GM19238 (cell line): ENCODE results near the gene EPAS1.

ENCODE experiments used
- DNase-seq: peaks from one replicate; pipeline ENCODE4 v3.0.0; 2011; ENCODE audit warnings: low spot score; ENCODE audit not compliant: insufficient read length

Gene EPAS1

DNA sequence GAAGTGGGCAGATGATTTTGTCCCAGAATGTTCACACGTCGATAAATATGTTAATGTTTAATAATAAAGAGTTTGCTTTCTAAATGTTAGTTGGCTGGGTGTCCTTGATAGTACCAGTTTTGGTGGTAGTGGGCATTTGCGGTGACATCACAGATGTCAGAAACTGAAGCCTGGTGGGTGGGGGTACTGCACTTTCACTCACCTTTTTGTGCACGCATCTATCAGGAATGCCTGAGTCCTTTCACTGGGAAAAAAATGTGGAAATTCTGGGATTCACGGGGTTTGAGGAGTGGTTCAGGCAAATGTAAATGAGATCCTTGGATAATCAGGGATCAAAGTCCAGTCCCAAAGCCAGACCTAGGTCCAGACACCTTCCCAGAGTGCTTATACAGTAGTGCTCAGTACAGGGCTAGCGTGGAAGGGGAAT lies 3.2 kb downstream of the EPAS1 start:
- DNase-seq: no peak

DNA sequence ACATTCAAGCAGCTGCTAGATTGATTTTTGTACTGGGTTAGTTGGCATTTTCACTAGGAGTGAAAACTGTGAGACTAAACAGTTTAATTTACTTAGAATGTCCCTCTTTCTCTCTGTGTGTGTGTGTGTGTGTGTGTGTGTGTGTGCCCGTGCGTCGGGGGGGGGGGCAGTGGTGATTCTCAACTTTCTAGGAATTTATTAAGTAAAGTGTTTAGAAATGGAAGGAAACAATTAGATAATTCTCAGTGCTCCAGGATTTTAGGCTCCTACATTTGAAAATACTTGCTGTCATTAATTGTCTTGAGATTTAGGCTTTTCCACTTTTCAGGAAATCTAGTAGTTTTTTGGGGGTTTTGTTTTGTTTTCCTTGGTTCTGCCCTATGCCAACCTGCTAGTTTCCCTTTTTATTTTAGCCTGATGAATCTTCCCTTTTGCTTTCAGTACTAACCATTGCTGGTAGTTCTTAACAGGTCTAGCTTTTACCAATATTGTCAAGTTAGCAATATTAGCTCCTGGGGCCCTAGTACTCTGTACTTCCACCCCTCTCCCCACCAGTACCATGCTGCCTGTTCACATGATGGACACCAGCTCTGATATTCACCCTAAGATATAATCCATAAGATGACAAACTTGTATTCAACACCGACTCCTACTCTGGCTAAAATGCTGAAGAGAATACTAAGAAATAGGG lies 4.9 kb downstream of the EPAS1 start:
- DNase-seq: no peak

DNA sequence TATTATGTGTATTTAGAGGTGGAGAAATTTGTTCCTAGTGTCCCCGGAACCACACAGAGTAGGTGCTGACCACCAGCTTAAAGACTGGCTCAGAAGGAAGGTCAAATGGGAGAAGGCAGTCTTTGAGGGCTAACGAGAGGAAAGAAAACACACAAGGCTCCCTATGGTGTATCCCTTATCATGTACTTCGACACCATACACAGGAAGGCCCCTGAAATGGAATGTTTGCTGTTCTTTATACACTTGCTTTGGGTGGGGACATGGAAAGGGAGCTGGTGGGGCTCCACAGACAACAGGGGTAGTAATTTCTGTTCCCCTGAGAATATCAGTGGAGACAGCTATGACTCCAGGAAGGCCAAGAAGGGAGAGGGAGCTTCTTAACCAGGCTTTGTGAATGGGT lies 6.0 kb downstream of the EPAS1 start:
- DNase-seq: no peak

DNA sequence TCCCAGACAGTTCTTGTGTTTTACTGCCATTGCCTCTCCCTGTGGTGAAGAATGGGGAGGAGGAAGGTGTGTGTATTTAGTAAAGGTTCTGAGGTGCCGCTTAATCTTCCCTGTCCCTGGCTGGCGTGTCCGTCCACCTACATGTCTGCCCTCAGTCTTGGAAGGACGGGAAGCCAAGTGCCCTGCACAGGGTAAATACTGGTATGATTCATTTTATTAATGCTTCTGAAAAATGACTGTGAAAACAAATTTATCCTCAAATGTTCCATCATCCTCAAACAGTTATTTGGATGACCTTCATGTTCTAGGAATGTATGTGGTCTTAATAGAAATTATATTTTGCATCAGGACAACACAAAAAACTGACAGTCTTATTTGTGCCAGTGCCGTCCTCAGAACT lies 6.6 kb downstream of the EPAS1 start:
- no peak for DNase-seq

DNA sequence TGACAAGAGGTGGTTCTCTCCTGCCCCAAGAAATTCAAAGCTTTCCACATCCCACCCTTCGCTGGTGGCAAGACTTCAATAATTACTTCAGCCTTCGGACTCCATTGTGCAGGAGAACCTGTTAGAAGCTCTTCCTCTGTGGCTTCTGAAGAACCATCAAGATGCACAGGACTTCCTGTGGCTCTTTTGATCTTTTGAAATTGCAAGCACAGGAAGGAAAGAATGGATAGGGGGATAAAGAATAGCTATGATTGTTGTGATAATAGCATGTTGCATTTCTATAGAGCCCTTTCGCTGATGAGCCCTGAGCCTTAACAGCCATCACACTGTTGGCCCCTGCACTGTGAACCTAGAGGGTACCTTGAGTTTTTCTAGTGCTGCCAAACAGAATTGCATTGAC lies 7.4 kb downstream of the EPAS1 start:
- no peak for DNase-seq

- no peak for DNase-seq
Measured at GRCh38 chr2:46305187-46305586, 8.0 kb downstream of the EPAS1 start.

- DNase-seq: no peak
Measured at GRCh38 chr2:46305767-46306166, 8.6 kb downstream of the EPAS1 start.

- no peak for DNase-seq
Measured at GRCh38 chr2:46306330-46306751, 9.1 kb downstream of the EPAS1 start.

DNA sequence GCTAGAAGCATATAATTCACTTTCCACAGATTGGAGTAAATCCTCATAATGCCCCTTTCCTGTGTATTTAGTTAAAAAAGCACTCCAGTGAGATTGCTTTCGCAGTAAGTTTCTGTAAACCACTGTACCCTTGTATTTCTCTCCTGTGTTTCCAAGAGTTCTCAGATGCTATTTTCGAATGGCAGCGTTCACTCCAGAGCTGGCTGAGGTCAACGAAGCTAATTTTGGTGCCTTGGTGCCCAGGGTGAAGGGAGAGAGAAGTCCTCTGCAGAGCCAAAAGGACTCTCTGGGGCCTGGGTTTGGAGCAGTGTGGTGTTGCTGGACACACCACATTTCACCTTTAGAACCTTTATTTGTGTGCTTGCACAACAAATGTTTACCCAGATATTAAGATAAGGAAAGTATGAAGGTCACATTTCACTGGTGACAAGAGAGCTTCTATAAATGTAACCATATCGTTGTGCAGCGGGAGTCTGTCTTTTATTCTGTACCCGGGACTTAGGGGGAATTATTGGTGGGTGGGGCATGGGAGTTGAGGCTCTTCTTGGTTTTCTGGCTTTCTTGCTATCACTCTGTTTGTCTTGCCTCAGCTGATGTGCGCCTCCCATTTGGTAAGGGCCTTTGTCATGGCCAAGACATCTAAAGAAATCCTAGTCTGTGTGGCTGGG lies 9.9 kb downstream of the EPAS1 start:
- DNase-seq: no peak

DNA sequence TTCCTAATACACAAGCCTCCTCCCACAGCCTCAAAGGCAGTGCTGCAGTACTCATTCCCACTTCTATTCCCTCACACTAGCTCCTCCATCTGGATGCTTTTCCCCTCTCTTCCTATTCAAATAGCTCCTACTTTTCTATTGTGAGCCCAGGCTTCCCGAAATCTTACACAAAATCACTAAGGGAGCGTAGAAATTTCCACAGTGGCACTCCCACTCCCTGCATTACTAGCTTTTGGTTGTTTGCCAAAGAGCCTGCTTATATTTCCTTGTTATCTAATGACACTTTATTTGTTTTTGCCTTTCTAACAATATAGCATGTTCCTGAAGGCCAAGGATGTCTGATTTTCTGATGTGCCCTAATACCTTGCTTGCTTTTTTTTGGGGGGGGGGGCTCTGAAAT lies 10.9 kb downstream of the EPAS1 start:
- DNase-seq: no peak

DNA sequence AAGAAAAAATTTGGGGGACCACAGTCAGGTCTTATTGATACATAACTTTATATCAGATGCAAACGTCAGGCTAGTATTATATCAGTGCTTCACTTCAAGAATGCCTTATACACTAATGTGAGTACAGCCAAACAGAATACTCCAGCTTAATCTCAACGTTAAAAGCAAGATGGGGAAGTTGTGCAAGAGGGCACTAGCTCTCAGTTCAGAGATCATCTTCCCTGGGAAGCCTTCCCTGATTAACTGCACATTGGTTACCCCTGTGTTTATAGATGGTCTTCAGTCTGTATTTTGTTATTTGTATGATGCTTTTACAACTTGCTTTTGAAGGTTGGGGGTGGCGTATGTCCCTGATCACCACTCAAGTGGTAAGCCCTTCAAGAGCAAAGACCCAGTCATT lies 11.4 kb downstream of the EPAS1 start:
- DNase-seq: no peak

DNA sequence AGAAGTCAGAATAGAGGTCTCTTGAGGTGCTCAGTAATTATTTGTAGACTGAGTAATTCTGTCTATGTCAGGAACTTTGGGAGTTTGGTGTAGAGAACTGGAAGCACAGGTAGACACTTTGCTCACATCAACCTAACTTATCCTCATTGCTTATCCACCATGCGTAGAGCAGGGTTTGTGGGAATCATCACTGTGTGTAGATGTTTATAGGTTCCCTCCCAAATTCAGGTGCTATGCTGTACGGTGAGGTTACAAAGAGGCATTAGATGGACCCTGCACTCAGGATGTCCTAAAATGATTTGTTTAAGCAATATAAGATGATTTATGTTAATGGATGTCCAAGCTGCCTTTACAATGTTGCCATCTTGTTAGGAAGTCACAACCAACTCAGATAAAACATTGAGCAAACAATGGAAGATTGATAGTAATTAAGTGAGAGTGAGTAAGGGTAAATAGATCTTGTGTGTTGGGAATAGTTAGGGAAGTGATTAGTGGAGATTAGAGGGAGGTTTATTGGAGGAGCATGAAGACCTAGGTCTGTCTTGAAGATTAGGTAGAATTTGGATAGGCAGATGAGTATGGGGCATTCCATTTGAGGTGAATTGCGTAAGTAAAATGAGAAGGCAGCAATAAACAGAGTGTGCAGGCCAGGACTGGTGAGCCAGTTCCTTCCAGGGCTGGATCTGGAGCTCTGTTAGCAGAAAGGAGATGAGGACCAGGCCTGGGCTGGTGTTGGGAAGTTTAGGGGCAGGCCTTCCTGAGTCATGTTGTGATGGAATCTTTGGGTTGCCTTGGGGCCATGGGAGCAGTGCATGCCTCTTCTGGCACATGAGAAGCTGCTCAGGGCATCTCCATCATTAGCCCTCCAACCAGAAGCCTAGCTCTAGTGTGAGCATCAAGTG lies 12.1 kb downstream of the EPAS1 start:
- no peak for DNase-seq

DNA sequence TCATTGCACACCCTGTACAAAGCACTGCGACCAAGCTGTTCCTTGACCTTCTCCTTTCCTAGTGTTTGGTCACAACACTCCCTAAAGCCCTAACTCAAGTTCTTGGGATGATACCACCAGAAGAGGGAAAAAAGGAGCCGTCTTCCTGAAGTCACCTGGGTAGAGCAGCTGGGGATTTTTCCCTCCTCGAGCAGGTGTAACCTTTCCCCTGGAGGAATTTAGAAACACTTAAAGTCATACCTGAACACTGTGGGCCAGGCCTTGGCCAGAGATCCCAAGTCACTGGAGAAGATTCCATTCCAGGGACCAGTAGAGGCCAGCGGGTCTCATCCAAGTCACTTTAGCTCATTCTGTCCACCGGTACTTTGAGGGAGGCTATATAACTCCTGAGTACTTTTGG lies 13.2 kb downstream of the EPAS1 start:
- no peak for DNase-seq

DNA sequence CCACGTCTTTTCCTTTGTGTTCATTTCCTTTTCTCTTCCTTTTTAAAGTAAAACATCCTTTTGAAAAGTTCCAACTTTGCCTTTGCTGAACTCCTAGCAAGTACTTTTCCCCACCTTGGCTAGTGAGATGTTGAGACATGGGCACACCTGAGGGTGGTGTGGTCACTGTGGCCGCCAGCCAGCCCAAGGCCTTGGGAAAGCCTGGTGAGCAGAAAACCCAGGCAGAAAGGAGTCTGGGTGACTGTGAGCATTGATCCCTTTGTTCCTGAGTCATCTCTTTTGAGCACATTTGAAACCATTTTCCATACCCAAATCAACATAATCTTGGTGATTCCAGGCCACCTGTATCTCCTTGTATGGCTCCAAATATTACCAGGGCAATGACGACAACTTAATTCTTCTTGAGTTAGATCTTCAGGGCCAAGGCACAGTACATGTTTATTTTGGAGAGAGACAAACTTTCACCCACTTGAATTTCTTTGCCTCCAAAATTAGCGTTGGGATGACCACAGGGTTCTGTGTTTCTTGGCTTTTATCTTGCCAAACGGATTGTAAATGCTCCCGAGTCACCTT lies 14.5 kb downstream of the EPAS1 start:
- DNase-seq: no peak

GRCh38 chr2:46313063-46313462 lies 15.9 kb downstream of the EPAS1 start:
- DNase-seq: no peak

DNA sequence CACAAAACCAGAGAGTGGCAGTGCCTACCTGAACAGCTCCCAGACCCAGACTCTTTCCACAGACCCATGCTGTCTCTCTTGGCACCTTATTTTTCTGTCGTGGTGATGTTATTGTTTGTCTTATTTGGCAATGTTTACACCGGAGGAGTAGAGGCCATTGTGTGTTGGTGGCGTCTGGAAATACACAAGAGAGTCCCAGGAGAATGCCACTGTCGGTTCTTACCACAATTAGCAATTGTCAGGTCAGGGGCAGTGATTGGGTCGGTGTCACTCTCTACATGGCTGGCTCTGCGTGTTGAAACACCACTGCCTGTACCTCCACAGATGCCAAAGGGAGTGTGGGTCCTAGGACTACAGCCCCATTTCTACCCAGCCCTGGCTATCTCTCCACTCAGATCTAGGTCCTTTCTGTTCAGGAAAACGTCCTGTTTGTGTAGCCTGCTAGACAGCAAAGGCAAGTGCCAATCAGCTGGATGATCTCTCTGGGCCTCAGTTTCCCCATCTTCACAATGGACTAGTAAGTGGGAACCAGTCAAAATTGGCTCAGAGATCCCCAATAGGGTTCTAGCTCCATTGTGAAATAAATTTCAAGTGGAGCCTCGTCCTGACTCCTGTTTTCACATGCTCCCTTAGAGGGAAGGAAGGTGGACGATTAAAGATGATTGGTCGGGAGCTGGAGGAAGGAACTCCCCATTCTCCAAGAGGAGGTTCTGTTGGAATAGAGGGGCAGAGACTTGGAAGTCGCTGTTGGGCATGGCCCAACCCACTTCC lies 17.0 kb downstream of the EPAS1 start:
- DNase-seq: no peak

DNA sequence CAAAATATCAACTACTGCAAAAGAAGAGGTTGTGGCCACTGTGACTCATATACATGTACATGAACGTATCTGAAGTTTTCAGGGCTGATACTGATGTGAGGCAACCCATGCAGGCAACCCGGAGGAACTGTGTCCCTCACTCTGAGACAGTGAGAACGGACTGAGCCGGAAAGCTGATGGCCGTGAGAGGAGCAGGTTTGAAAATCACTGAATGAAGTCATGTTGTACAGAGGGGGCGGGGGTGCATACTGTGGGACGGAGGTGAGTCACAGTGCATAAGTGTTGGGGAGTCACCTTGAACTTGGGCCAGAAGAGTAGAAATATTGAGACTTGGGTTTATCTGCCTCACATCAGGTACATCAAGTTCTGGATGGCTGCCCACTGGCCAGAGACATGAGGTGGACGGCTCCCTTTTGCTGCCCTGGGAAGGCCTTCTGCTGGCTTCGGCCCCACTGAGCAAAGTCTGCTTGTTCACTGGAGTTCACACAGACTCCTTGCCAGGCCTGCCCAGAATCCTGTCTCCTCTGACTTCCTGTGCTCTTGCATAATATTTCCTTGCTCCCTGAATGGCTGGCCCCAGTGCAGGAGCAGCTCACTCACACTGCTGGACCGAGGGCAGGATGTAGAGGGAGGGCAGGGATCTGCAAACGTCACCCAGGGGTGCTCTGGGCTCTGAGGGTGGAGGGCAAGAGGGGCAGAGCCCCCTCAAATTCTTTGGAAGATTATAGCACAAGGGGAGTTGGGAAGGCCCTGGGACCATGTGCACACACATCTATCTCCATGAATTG lies 18.1 kb downstream of the EPAS1 start:
- no peak for DNase-seq

DNA sequence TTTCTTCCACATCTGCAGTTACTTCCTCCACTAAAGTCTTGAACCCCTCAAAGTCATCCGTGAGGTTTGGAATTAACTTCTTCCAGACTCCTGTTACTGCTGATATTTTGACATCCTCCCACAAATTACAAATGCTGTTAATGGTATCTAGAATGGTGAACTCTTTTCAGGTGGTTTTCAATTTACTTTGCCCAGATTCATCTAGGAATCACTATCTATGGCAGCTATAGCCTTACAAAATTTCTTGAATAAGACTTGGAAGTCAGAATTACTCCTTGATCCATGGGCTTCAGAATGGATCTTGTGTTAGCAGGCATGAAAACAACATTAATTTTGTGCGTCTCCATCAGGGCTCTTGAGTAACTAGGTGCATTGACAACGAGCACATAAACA lies 19.9 kb downstream of the EPAS1 start:
- DNase-seq: no peak

DNA sequence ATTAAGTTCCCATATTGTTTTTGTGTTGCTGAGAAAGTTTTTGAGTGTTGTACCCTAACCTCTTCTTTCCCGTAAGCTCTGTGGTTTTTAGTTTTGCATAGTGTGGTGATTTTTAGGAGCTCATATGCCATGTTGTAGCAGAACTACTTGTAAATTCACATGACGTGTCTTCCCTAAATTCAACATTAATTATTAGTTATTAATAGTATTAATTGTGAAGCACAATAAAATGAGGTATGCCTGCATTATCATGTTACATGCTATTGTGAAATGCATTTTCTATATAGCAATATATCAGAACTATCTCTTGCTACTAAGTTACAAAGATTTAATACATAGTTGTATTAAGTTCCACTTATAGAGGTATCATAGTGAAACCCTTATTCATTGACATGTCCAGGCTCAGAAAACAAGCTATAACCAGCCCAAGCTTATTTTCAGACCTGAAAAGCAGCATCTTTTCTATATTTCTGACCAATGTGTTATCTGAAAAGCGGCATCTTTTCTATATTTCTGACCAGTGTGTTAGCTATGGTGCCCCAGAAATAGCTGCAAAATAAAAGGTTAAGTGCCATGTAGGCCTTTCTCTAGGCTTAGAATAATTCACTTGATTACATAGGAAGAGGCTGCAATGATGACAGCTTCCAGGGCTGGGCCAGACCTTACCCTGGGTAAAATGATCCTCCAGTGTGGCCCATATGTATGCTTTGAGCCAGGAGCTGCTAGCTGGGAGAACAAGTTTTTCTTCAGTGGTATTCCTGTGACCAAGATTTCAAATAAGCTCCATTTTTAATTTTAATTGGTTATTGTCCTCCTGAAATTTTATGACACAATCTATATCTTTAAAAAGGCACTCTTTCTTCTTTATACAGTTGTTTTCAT lies 21.6 kb downstream of the EPAS1 start:
- no peak for DNase-seq
